Activated gamma-delta T cell treated with Interleukin-2 at 50 U/mL for 16 hours (primary cell): Measurements from ENCODE around the gene NBR1.
"Not testable (repeated sequence)": the region's sequence is repeated elsewhere in the genome, so short reads cannot be mapped to it uniquely, and the experiment has no call there.

Source experiments
- DNase-seq: peaks from one replicate; pipeline ENCODE4 v3.0.0-alpha.2; 2020

The NBR1 gene, protein sequence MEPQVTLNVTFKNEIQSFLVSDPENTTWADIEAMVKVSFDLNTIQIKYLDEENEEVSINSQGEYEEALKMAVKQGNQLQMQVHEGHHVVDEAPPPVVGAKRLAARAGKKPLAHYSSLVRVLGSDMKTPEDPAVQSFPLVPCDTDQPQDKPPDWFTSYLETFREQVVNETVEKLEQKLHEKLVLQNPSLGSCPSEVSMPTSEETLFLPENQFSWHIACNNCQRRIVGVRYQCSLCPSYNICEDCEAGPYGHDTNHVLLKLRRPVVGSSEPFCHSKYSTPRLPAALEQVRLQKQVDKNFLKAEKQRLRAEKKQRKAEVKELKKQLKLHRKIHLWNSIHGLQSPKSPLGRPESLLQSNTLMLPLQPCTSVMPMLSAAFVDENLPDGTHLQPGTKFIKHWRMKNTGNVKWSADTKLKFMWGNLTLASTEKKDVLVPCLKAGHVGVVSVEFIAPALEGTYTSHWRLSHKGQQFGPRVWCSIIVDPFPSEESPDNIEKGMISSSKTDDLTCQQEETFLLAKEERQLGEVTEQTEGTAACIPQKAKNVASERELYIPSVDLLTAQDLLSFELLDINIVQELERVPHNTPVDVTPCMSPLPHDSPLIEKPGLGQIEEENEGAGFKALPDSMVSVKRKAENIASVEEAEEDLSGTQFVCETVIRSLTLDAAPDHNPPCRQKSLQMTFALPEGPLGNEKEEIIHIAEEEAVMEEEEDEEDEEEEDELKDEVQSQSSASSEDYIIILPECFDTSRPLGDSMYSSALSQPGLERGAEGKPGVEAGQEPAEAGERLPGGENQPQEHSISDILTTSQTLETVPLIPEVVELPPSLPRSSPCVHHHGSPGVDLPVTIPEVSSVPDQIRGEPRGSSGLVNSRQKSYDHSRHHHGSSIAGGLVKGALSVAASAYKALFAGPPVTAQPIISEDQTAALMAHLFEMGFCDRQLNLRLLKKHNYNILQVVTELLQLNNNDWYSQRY

DNA sequence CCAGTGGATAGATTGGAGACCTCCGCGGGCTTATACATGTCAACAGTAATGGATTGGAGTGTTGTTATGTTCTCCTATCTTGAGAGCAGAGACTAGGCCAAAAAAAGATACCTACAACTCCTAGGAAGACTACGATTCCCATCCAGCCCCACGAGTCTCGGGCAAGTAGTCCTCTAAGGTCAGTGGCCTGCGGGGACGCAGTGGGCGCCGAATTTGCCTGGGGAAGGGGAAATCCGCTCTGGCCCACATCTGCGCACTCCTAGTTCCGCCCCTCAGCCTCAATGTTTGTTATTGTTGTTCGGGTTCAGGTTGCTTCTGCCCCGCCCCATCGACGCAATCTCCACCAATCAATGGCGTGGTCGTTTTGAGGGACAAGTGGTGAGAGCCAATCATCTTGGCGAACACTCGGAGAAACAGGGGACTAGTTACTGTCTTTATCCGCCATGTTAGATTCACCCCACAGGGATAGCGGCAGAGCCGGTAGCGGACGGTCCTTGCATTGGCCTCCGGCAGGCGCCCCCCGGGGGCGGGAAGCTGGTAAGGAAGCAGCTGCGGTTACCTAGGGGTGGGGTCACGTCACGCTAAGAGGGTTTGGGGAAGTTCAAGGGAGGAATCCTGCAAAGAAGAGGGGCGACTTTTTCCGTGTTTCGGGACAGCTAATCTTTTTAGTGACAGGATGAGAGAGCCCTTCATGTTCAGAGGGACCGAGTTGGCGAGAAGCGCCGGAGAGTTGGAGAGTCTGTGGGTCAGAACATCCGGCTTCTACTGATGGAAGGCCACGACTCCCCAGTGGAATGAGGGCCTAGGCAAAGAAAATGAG, at the start of gene NBR1:
NBR1 (plus strand) TSS at position 449 of the 820 bp plus-strand sequence. CDS start 4,586 bp downstream, outside the sequence.
- peak; percentile 95 for DNase-seq

DNA sequence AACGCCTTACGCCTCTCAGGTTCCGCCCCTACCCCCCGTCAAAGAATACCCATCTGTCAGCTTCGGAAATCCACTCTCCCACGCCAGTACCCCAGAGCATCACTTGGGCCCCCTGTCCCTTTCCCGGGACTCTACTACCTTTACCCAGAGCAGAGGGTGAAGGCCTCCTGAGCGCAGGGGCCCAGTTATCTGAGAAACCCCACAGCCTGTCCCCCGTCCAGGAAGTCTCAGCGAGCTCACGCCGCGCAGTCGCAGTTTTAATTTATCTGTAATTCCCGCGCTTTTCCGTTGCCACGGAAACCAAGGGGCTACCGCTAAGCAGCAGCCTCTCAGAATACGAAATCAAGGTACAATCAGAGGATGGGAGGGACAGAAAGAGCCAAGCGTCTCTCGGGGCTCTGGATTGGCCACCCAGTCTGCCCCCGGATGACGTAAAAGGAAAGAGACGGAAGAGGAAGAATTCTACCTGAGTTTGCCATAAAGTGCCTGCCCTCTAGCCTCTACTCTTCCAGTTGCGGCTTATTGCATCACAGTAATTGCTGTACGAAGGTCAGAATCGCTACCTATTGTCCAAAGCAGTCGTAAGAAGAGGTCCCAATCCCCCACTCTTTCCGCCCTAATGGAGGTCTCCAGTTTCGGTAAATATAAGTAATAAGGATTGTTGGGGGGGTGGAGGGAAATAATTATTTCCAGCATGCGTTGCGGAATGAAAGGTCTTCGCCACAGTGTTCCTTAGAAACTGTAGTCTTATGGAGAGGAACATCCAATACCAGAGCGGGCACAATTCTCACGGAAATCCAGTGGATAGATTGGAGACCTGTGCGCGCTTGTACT, 45.7 kb upstream of the NBR1 start, which contains the start of gene BRCA1:
BRCA1 (minus strand) TSS at position 232 of the 834 bp plus-strand sequence. CDS start 1,268 bp downstream, outside the sequence.
- peak; percentile 91 for DNase-seq

DNA sequence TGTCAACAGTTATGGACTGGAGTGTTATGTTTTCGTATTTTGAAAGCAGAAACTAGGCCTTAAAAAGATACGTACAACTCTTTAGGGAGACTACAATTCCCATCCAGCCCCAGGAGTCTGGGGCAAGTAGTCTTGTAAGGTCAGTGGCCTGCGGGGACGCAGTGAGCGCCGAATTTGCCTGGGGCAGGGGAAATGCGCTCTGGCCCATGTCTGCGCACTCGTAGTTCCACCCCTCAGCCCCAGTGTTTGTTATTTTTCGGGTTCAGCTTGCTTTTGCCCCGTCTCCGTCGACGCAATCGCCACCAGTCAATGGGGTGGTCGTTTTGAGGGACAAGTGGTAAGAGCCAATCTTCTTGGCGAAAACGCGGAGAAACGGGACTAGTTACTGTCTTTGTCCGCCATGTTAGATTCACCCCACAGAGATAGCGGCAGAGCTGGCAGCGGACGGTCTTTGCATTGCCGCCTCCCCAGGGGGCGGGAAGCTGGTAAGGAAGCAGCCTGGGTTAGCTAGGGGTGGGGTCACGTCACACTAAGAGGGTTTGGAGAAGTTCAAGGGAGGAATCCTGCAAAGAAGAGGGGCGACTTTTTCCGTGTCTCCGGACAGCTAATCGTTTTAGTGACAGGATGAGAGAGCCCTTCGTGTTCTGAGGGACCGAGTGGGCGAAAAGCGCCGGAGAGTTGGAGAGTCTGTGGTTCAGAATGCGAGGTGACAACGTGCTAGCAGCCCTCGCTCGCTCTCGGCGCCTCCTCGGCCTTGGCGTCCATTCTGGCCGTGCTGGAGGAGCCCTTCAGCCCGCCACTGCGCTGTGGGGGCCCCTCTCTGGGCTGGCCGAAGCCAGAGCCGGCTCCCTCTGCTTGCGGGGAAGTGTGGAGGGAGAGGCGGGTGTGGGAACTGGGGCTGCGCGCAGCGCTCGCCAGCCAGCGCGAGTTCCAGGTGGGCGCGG, 44.8 kb upstream of the NBR1 start:
- no peak for DNase-seq

DNA sequence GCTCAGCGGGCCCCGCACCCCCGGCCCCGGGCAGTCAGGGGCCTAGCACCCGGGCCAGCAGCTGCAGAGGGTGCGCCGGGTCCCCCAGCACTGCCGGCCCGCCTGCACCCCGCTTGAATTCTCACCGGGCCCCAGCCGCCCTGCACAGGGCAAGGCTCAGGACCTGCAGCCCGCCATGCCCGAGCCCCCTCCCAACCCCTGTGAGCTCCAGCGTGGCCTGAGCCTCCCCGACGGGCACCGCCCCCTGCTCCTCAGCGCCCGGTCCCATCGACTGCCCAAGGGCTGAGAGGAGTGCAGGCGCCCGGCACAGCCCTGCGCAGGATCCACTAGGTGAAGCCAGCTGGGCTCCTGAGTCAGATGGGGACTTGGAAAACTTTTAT, 44.1 kb upstream of the NBR1 start:
- no peak for DNase-seq

DNA sequence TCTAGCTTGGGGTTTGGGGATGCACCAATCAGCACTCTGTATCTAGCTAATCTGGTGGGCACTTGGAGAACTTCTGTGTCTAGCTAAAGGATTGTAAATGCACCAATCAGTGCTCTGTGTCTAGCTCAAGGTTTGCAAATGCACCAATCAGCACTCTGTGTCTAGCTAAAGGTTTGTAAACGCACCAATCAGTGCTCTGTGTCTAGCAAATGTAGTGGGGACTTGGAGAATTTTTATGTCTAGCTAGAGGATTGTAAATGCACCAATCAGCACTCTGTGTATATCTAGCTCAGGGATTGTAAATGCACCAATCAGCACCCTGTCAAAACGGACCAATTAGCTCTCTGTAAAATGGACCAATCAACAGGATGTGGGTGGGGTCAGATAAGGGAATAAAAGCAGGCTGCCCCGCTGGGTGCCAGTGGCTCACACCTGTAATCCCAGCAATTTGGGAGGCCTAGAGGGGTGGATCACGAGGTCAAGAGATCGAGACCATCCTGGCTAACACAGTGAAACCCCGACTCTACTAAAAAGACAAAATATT, 43.6 kb upstream of the NBR1 start:
- not testable (repeated sequence) for DNase-seq

DNA sequence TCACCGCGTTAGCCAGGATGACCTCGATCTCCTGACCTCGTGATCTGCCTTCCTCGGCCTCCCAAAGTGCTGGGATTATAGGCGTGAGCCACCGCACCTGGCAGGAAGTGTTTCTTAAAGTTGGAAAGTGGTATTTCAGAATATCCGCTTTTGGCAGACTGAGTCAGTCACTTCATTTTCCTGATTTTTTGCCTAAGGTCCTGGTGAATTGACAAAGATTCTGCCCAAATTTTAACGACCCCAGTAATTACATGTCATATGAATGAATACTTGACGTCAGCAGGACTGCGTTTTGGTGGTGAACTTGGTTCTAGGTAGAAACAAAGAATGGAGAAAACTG, 41.4 kb upstream of the NBR1 start:
- DNase-seq, result no peak

DNA sequence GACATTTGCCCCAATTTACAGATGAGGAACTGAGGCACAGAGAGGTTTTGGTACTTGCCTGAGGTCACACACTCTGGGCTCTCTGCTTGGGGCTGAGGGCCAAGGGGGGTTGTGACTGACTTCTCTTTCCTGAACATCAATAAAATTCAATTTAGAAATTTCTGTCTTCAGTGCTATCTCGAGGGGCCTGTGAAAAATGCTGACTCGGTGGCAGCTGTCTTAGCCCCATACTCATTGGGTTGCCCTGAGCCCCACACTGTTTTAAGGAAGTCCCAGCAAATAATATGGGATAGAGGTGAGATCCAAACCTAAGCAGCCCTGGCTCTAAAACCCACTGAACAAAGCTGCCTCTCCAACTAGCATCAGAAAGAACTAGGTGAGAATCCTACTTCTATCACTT, 38.9 kb upstream of the NBR1 start:
- no peak for DNase-seq

DNA sequence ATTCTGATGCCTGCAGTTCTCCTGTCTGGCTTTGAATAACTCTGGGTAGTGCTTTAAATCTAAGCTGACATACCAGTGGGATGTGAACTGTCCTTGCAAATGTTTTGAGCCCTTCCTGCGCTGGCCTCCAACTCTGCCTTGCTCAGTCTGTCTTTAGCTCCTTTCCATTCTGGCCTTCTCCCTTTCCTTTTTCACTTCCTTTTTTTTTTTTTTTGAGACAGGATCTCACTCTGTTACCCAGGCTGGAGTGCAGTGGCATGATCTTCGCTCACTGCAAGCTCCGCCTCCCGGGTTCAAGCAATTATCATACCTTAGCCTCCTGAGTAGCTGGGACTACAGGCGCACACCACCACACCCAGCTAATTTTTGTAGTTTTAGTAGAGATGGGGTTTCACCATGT, 37.6 kb upstream of the NBR1 start:
- DNase-seq, result not testable (repeated sequence)

DNA sequence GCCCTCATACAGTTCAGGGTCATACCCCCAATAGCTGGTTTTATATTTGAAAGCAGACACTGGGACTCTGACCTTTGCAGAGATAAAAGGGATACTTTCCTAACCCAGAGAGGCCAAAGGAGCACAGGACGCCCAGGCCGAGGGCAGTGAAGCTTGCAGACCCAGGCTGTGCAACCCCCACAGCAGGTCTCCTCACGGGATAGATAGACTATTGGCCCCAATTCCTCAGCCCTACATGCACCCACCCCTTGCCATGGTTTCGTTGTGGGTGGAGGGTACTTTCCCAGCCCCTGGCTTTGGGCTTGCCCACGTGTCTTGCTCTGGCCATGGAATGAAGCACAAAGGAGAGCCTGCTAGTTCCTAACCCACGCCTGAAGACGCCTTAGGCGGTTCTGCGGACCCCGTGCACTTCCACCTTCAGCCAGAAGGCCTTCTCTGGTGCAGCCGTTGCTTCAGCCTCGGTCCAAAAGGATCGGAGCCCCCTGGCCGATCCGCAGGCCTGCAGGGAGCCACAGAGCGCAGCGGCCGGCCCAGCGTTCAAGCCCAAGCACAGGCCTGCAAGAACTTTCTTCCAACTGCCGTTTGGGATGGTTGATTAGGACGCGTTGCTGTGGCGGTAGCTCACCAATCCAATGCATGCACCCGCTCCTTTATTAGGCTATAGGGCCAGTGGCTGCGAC, 36.1 kb upstream of the NBR1 start:
- no peak for DNase-seq

DNA sequence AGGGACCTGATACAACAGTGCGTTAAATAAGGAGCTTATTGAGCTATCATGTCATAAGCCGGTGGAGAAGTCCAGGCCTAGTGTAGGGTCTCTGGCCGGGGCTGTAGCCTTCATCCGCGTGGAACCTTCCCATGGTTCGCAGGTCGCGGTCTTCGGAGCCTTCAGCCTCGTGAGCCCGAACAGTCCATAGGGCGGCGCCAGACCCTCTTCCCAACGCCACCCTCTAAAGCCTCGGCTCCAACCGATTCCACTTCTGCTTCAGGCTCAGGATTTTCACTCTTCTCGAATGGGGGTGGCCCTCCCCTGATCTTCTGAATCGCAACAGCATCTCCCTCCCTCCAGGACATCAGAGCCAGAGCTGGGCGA, 35.6 kb upstream of the NBR1 start:
- no peak for DNase-seq

DNA sequence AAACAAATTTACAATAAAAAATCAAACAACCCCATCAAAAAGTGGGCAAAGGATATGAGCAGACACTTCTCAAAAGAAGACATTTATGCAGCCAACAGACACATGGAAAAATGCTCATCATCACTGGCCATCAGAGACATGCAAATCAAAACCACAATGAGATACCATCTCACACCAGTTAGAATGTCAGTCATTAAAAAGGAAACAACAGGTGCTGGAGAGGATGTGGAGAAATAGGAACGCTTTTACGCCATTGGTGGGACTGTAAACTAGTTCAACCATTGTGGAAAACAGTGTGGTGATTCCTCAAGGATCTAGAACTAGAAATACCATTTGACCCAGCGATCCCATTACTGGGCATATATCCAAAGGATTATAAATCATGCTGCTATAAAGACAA, 34.4 kb upstream of the NBR1 start:
- DNase-seq, result not testable (repeated sequence)

DNA sequence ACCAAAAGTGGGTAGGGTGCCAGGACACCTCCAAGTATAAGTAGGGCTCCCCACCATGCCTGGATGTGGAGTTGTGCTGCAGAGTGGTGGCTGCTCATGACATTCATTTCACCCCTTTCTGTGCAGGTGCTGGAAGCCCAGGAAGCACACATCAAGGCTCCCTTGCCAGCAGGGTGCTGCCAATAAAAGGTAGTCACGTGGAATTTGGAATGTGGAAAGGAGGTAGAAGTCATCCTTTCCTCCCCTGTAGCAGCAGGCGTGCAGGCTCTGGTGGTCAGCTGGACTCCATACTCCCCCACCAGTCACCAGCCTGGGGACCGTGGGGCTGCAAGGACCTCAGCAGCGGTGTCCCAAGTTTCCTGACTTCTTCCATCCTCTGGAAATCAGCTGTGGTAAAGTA, 32.5 kb upstream of the NBR1 start:
- DNase-seq, result not testable (repeated sequence)

DNA sequence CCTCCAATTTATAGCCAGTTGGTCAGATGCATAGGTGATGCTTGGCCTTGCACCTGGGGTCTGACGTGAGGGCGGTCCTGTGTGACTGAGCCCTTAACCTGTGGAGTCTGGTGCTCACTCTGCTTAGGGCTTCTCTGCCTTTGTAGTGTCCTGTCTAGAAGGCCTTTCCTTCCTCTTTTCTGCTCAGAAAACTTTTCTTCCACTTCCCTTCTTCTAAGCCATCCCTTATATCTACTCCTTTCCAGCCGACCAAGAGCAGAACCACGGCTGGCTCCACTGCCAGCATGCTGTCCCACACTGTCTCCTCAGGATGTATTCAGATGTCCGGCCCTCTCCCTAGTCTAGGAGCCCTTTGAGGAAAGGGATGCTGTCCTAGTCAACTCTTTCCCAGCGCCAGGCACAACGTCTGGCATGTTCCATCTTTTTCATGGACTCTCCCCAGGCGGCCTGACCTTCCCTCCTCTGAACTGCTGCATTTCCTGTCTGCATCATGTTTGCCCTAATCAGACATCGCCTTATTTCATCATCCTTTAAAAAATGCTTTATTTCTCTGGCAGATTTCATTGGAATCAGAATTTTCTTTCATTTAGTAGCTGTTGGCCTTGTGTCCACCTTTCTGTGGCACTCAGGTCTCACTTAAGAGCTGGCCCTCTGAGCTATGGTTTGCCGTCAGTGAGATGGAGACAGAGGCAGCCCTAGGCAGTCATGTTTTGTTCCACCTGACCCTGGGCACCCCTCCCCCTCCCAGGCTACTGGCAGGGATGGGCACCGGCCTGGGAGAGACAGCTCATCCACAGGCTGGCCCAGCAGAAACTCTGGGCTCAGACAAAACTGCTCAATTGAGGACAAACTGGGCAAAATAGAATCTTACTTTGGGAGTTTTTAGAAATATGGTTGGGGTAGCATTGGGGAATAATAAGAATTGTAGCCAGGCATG, 30.4 kb upstream of the NBR1 start:
- no peak for DNase-seq

DNA sequence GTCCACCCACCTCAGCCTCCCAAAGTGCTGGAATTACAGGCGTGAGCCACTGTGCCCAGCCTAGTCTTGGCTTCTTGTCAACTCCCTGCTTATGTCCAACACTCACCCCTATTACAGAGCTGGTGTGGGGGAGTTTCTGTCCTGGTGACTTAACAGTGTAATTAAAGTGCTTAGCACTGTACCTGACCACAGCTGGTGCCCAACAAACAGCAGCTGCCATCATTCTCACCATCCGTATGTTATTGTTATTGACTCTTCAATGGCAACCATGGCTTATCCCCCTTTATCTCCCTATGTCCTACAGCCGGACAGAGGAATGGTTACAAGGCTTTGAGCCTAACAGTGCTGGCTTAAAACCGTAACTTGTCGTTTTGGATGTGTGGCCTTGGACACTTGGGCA, 28.9 kb upstream of the NBR1 start:
- no peak for DNase-seq

DNA sequence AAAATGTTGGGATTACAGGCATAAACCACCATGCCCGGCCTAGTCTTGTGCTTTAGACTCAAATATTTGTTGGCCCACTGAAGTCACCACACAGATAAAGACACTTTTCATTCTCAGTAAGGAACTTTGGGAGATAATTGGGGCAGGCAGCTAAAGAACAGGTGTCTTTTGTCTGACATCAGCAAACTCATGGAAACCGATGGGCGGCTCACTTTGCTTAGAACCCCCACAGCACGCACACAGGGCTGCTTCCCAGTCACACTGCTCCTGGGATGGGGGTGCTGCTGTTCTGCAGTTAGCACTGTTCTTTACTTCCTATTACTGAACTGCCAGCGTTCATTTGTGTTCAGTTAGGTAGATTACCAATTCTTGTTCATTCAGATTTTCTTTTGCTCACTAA, 27.8 kb upstream of the NBR1 start:
- DNase-seq, result no peak

DNA sequence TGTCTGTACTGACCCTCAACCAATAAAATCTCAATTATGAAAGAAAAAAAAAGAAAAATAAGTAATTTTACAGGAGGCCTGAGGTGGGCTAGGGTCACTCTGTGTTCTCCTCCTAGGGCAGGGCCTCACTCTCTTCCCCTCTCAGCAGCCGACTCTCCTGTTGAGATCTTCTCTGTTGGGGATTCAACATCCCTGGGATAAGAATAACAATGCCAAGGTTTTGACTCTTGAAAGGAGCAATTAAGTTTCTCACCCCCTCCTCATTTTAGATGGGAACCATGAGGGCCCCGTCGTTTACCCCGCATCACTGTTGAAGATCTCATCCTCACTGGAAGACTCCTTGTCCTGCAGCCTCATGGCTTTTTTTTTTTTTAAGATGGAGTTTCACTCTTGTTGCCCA, 24.4 kb upstream of the NBR1 start:
- DNase-seq, result no peak

DNA sequence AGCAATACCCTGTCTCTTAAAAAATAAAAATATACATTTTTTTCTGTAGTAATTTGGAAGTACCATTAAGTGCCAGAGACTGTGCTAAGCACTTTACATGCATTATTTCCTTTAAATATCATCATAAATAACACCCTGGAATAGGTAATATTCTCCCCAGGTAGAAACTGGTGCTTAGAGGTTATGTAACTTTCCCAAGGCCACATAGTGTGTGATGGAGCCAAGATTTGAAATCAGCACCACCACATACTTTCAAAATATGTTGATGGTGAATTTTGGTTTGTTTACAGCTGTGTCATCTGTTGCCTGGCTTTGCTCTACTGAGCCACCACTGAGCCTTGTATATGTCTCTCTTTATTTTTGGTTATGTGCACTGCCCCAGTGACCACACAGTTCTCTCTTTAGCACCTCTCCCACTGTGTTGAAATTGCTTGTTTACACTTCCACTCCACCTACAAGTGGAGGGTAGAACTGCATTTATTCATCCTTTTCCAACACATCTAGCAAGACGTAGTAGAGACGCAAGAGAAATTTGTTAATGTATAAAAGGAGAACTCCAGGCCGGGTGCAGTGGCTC, 19.0 kb upstream of the NBR1 start:
- no peak for DNase-seq

DNA sequence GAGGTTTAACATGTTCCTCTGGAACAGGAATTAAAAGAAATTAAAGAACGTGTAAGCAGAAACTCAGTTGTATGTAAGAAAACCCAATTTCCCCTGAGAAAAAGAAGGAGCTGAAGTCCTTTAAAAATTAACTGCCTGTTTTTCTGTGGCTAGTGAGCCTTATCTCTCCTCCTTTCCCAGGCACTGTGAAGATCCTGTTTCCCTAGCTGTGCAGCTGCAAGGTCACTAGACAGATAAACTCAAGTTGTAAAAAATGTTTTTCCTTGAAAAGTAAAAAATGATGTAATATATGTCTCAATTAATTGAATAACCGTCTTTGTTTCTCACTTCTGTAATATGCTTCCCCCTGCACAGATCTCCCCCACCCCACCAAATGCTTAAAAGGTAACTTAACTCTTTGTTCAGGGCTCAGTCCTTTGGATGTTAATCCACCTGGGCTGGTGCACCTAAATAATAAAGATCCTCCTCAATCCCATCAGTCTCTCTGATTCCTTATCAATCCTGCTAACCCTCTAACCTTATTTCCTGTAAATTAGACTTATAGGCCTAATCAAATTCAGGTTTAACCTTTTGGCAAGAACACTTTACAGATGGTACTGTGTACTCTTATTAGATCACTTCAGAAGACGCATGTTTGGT, 17.7 kb upstream of the NBR1 start:
- not testable (repeated sequence) for DNase-seq
